Stimulated activated naive CD8-positive, alpha-beta T cell treated with anti-CD3 and anti-CD28 coated beads, Interleukin-15, Interleukin-2, amounts not matched to agents 100 ng/mL and 50 ng/mL, for 24 hours (primary cell): ENCODE results near the gene ABCA3.

Source experiments
- H3K27ac Mint-ChIP-seq: one replicate; pipeline ENCODE4 v1.8.0; 2021; ENCODE audit warnings: mild to moderate bottlenecking, mixed read lengths
- H3K27me3 Mint-ChIP-seq: one replicate; pipeline ENCODE4 v1.8.0; 2021; ENCODE audit warnings: mixed read lengths
- H3K36me3 Mint-ChIP-seq: one replicate; pipeline ENCODE4 v1.8.0; 2021; ENCODE audit warnings: low read depth, mixed read lengths
- H3K4me1 Mint-ChIP-seq: one replicate; pipeline ENCODE4 v1.8.0; 2021; ENCODE audit warnings: low read depth, mixed read lengths
- H3K4me3 Mint-ChIP-seq: one replicate; pipeline ENCODE4 v1.8.0; 2021; ENCODE audit warnings: mild to moderate bottlenecking, mixed read lengths
- H3K9me3 Mint-ChIP-seq: one replicate; pipeline ENCODE4 v1.8.0; 2021; ENCODE audit warnings: mixed read lengths

ABCA3 gene

DNA sequence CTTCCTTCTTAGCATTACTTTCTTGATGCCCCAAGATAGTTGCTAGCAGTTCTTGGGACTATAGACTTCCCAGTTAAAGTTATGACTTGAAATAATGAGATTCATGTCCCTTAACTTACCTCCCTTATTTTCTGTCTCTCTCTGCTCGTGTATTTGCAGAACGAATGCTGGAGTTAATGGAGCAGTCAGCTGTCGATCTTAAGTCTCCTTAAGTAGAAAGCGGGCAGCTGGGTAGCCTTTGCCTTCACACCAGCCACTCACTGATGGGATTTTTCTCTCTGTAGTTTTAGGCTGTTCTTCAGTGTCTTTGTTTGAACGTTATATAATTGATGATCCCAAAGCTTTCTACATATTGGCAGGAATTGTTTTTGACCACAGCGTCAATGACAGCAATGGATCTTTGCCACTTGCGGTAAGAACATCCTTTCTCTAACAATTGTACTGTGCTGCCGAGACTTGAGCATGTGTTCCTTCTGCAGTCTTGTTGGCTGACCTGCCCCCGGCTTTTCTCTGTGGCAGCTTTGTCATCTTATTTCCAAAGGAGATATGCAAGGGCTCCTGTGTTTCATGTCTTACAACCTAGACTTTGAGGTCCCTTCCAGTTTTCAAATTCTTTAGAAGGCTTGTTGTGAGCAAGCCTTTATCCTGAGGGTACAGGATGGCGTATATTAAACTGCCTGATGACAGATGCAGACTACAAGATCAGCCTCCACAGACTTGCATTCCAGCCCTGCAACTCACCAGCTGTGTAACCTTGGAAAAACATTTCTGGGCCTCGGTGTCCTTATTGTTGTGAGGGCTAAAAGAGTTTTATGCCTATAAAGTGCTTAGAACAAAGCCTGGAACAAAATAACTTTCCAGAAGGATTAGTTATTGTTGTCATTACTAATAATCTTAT is 25.1 kb upstream of the ABCA3 start:
- no peaks in the 10 kb centered on the region for H3K36me3 Mint-ChIP-seq
- H3K27me3 Mint-ChIP-seq, result peaks cover 46% of the 10 kb centered on the region

DNA sequence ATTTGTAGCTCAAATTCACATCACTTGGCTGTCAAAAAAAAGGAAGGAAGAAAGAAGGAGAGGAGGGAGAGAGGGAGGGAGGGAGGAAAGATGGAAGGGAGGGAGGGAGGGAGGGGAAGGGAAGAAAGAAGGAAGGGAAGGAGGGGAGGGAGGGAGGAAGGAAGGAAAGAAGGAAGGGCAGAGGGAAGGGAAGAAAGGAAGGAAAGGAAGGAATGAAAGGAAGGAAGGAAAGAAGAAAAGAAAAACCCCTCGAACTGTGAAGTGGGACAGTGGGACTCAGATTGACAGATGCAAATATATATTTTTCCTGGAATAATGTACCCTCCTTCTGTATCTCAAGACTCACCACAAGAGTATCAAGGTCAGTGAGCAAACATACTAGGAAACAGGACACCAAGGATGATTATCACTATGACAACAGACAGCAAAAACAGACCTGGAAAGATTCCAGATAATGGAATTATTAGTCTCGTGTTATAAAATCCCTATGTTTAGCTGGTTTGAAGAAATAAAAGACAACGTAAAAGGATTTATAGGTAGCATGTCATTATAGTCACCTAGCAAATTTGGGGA is 24.2 kb upstream of the ABCA3 start:
- Mint-ChIP-seq H3K36me3 (no peaks in the 10 kb centered on the region), H3K9me3 (no peaks in the 10 kb centered on the region), H3K4me3 (no peak overlapping the region), H3K27me3 (peaks cover 49% of the 10 kb centered on the region), H3K4me1 (no peaks in the 10 kb centered on the region), H3K27ac (no peak overlapping the region)

More for the DNA sequence above, 25.1 kb upstream of the ABCA3 start:
- no peak overlapping the region for H3K27ac Mint-ChIP-seq
- H3K4me3 Mint-ChIP-seq, result no peak overlapping the region
- H3K9me3 Mint-ChIP-seq, result no peaks in the 10 kb centered on the region
- H3K4me1 Mint-ChIP-seq, result no peaks in the 10 kb centered on the region

DNA sequence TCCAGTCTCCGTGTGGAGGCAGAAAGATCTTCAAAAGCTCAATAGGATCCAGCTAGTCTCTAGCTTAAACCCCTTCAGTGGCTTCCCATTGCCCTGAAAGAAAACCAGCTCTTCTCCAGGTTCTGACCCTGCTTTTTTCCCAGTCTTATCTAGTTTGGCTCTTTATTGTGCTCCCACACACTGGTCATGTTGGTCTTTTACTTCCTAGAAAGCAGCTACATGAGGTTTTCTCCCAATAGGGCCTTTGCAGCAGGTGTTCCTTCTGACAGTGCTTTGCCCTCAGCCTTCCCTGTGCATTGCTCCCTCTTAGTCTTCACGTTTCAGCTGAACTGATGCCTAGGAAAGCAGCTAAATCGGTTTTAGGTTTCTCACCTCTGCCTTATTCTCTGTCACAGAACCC is 21.7 kb upstream of the ABCA3 start:
- Mint-ChIP-seq H3K27me3 (peaks cover 53% of the 10 kb centered on the region), H3K4me1 (no peaks in the 10 kb centered on the region), H3K27ac (no peak overlapping the region), H3K9me3 (no peaks in the 10 kb centered on the region), H3K4me3 (no peak overlapping the region), H3K36me3 (no peaks in the 10 kb centered on the region)

DNA sequence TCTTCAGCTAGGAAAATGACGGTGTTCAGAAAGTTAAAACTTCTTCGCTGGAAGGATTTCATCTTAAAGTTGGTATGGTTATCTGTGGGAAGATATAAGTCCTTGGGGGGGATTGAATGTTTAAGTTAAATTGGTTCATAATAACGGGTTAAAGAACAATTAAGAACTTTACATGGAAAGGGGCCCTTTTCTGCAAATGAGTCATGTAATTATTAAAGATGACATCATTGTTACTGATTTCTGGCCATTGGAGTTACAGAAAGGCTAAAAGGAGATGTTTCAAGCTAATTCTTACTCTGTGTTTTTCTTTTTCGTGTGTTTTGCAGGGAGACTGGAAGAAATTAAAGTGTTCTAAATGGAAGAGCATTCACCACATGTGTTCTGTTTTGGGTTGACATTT is 20.6 kb upstream of the ABCA3 start:
- no peak overlapping the region for H3K4me3 Mint-ChIP-seq
- no peaks in the 10 kb centered on the region for H3K4me1 Mint-ChIP-seq
- no peak overlapping the region for H3K27ac Mint-ChIP-seq
- no peaks in the 10 kb centered on the region for H3K9me3 Mint-ChIP-seq
- H3K27me3 Mint-ChIP-seq, result peaks cover 49% of the 10 kb centered on the region
- no peaks in the 10 kb centered on the region for H3K36me3 Mint-ChIP-seq

DNA sequence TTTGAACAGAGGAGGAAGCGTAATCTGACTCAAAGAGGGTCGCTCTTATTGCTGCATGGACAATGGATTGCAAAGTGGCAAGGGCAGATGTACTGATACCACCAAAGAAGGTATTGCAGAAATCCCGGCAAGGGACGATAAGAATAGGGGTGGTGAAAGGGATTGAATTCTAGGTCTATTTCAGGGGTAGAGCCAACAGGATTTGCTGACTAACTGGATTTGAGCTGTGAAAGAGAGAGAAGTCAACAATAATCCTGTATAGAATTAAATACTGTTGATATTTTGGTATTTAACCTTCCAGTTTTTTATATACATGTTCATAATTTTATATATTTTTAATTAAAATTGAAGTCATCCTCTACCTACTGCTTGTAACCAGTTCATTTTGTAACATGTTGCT is 19.4 kb upstream of the ABCA3 start:
- Mint-ChIP-seq H3K4me3 (no peak overlapping the region), H3K27ac (no peak overlapping the region), H3K4me1 (no peaks in the 10 kb centered on the region), H3K27me3 (peaks cover 45% of the 10 kb centered on the region), H3K36me3 (no peaks in the 10 kb centered on the region), H3K9me3 (no peaks in the 10 kb centered on the region)

DNA sequence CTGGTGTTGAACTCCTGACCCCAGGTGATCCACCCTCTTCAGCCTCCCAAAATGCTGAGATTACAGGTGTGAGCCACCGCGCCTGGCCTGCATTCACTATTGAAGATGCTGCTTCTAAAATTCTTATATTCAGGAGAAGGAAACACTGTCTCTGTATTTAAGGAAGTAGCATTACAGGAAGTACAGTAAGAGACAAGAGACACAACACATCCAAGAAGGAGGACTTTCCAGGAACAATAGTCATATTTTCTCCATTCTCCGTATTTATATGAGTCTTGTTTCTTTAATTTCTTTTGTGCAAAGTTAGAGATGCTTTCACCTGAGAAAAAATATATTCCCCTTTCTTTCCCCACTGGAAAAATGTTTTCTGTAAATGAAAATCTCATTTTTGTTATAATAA is 18.3 kb upstream of the ABCA3 start:
- H3K4me1 Mint-ChIP-seq, result no peaks in the 10 kb centered on the region
- H3K4me3 Mint-ChIP-seq, result no peak overlapping the region
- H3K9me3 Mint-ChIP-seq, result no peaks in the 10 kb centered on the region
- H3K27ac Mint-ChIP-seq, result no peak overlapping the region
- no peaks in the 10 kb centered on the region for H3K36me3 Mint-ChIP-seq
- peaks cover 47% of the 10 kb centered on the region for H3K27me3 Mint-ChIP-seq

DNA sequence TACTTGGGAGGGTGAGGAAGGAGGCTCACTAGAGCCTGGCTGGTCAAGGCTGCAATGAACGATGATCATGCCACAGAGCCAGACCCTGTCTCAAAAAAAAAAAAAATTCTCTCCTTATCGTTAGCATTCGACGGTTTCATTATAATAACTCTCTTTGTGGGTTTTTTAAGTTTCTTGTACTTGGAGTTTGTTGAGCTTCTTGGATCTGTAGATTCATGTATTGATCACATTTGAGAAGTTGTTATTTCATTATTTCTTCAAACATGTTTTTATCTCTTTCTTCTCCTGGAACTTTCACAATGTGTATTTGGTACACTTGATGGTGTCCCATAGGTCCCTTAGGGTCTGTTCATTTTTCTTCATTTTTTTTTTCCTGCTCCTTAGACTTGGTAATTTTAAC is 16.8 kb upstream of the ABCA3 start:
- H3K9me3 Mint-ChIP-seq, result no peaks in the 10 kb centered on the region
- H3K27me3 Mint-ChIP-seq, result peaks cover 46% of the 10 kb centered on the region
- H3K4me1 Mint-ChIP-seq, result no peaks in the 10 kb centered on the region
- H3K36me3 Mint-ChIP-seq, result no peaks in the 10 kb centered on the region
- no peak overlapping the region for H3K4me3 Mint-ChIP-seq
- no peak overlapping the region for H3K27ac Mint-ChIP-seq

DNA sequence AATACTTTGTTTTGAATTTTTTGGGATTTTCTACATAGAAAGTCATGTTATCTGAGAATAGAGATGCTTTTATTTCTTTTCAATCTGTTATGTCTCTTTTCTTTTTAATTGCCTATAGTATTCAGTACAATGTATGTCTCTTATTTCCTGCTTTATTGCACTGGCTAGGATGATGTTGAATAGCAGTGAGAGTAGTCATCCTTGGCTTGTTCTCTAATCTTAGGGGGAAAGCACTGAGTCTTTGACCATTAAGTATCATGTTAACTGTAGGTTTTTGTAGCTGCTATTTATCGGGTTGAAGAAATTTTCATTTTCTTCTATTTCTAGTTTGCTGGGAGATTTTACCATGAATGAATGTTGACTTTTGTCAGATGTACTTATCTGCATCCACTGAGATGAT is 10.0 kb upstream of the ABCA3 start:
- no peak overlapping the region for H3K4me3 Mint-ChIP-seq
- no peak overlapping the region for H3K27ac Mint-ChIP-seq
- H3K27me3 Mint-ChIP-seq, result peaks cover 22% of the 10 kb centered on the region
- no peaks in the 10 kb centered on the region for H3K9me3 Mint-ChIP-seq
- no peaks in the 10 kb centered on the region for H3K4me1 Mint-ChIP-seq
- H3K36me3 Mint-ChIP-seq, result no peaks in the 10 kb centered on the region

DNA sequence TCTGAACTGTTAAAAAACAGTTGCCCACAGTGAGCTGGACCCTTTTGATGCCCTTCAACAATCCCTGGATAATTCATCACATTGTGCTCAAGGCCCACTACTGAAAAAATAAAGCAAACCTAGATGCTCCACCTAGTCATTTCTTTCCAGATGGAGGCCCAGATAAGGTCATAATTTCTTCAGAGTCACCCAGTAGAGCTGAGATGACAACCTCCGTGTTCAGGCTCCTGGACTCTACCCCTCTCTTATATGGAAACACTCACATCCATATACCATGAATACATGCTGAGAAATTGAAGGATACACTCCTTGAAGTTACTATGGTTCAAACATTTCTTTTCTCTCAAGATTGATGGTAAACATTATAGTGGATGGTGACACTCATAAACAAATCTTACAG is 2.7 kb upstream of the ABCA3 start:
- H3K36me3 Mint-ChIP-seq, result peaks cover 3% of the 10 kb centered on the region
- no peak overlapping the region for H3K27ac Mint-ChIP-seq
- H3K4me1 Mint-ChIP-seq, result peaks cover 13% of the 10 kb centered on the region
- no peak overlapping the region for H3K4me3 Mint-ChIP-seq
- peaks cover 21% of the 10 kb centered on the region for H3K27me3 Mint-ChIP-seq
- no peaks in the 10 kb centered on the region for H3K9me3 Mint-ChIP-seq

DNA sequence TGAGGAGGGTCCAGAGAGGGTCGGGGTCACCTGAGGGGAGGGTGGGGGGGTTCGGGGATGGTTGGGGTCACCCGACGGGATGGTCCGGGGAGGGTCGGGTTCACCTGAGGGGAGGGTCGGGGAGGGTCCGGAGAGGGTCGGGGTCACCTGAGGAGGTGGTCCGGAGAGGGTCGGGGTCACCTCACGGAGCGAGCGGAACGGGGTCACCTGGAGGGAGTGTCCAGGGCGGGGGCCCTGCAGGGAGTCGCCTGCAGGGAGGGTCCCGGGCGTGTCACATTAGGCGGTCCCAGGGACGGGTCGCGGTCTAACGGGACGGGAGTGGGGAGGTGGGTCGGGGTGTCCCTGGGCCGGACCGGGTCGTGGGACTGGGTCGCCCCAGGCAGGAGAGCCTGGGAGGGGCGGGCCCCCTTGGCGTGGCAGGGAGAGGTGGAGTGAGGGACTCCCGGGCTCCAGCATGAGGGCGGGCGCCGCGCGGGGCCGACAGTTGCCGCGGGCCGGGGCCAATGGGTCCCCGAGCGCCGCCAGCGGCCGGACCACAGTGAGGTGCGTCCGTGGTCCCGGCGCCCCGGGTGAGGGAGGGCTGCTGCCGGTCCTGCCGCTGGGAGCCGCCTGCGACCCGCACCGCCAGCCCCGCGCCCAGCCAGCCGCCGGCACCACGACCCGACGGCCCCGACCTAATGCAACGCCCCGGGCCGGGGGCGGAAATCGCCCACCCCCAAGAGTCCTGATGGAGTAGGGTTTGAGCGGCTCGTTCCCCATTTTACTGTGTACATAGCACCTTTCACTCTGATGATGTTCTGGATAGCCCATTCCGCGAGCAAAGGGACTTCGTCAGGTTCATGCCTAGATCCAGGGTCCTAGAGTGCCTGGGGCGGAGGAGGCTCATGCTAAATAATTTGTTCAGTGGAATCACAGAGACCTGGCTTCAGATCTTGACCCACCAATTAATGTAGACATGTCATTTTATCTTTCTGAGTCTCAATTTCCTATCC is 1.2 kb upstream of the ABCA3 start:
- no peak overlapping the region for H3K4me3 Mint-ChIP-seq
- H3K36me3 Mint-ChIP-seq, result peaks cover 3% of the 10 kb centered on the region
- peaks cover 13% of the 10 kb centered on the region for H3K4me1 Mint-ChIP-seq
- H3K9me3 Mint-ChIP-seq, result no peaks in the 10 kb centered on the region
- H3K27me3 Mint-ChIP-seq, result peaks cover 21% of the 10 kb centered on the region
- no peak overlapping the region for H3K27ac Mint-ChIP-seq

DNA sequence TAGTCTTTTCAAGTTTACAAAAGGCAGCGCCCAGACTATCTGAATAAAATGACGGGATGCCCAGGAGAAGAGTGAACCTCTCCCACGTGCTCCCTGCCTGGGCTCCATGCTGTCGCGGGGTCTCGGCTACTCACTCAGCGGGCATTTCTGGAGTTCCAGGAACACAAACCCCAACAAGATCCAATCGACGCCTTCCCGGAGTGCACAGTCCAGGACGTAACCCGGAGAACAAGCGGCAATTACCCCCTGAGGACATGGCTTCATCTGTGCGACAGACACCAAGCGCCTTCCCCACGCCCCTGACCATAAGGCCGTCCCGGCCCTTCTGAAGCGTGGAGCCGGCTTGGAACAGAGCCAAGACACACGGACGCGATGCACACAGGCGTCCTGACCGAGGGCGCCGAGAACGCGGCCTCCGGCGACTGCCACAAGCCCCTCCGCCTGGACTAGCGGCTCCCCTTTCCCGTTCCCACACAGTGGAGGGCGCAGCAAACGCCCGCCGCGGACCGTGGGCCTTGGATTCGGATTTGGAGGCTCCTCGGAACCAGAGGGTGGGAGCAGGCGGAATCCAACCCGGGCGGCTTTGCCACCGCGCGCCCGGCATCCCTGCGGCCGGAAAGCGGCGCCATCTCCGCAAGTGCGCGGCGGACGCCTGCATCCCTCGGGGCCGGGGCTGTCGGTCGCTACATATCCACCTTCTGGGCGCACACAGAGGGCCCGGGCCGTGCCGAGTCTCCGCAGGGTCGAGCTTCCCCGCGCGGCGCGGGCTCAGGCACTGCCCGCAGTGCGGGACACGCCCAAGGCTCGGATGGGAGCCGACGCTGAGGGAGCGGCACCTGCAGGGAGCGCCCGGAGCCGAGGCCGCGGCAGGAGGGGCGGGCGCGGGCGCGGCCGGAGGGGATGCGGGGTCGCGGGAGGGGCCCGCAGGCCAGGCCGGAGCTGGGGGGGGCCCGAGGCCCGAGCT is 725 bp downstream of the ABCA3 start:
- Mint-ChIP-seq H3K9me3 (no peaks in the 10 kb centered on the region), H3K36me3 (peaks cover 3% of the 10 kb centered on the region), H3K4me3 (peak overlapping the region; percentile 88), H3K27ac (peak overlapping the region; percentile 75), H3K27me3 (peaks cover 18% of the 10 kb centered on the region), H3K4me1 (peaks cover 13% of the 10 kb centered on the region)

DNA sequence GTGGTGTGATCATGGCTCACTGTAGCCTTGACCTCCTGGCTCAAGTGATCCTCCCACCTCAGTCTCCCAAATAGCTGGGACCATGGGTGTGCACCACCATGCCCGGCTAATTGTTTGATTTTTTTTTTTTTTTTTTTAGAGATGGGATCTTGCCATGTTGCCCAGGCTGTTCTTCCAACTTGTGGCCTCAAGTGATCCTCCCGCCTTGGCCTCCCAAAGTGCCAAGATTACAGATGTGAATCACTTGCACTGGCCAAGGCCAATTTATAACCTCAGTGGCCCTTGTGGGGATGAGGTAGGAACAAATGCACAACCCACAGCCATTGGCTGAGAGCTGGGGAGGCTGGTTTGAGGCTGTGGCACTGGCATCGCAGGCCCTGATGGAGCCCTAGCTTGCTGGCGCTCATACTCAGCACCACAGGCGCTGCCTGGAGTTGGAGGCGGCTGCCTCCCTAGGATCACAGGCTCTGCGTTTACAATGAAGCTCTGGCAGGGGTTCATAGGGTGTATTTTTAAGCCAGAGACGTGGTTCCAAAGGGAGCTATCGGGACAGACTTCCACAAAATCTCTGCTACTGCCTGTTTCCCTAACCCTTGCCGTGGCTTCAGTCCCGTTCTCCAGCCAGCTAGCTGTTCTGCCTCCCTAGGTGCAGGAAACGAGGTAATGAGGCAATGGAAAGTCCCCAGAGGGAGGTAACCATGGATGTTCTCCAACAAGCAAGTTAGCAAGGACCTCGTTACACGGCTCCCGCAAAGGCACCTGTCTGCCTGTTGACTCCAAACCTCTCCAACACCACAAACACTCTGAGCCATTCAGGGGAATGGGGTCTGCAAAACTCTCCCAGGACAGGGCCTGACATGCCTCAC is 2.9 kb downstream of the ABCA3 start:
- no peaks in the 10 kb centered on the region for H3K9me3 Mint-ChIP-seq
- H3K36me3 Mint-ChIP-seq, result peaks cover 3% of the 10 kb centered on the region
- H3K27me3 Mint-ChIP-seq, result peaks cover 17% of the 10 kb centered on the region
- H3K27ac Mint-ChIP-seq, result no peak overlapping the region
- no peak overlapping the region for H3K4me3 Mint-ChIP-seq
- peaks cover 13% of the 10 kb centered on the region for H3K4me1 Mint-ChIP-seq

DNA sequence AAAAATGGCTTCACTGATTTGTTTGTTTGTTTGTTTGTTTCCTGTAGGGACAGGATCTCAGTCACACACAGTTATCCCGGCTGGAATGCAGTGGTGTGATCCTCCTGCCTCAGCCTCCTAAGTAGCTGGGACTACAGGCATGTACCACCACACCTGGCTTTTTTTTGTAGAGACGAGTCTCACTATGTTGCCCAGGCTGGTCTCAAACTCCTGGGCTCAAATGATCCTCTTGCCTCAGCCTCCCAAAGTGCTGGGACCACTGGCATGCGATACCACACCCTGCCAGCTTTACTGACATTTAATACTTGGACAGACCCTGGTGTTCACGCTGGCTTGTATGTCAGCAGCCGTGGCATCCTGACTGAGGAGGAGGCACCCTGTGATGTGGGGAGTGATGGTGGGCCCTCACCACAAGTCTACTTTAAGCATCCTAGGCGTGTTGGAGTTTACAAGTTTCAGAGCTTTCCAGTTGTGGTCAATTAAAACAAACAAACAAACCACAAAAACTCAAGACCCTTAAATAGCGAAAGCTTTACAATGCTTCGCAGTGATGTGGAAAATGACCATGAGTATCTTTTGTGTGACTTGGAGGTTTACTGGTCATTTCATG is 5.1 kb downstream of the ABCA3 start:
- no peaks in the 10 kb centered on the region for H3K9me3 Mint-ChIP-seq
- peaks cover 13% of the 10 kb centered on the region for H3K27me3 Mint-ChIP-seq
- H3K27ac Mint-ChIP-seq, result no peak overlapping the region
- H3K36me3 Mint-ChIP-seq, result no peaks in the 10 kb centered on the region
- no peak overlapping the region for H3K4me3 Mint-ChIP-seq
- peaks cover 9% of the 10 kb centered on the region for H3K4me1 Mint-ChIP-seq
